ENCODE results near the gene TCAF2. TPM values are rescaled to one million over a fixed set of nuclear protein-coding genes. Genes with fewer than 3 reads are reported as not detected.

The TCAF2 gene
- total RNA-seq: 7.0 and 8.2 TPM in 2 replicates

DNA sequence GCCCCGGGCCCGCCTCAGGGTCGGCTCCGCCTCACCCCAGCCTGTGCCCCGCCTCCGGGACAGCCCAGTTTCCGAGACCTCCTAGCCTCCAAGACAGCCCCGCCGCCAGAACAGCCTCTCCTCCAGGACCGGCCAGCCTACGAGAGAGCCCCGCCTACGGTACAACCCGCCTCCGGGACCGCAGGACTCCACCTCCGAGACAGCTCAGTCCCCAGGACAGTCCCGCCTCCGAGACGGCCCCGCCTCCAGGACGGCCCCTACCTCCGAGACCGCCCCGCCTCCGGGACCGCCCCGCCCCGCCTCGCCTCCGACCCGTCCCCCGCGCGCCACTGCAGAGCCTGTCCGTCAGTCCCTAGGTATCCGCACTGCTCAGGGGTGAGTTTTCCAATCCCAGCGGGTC is at the start of gene TCAF2:
TCAF2 (plus strand) TSS at position 329 of the 400 bp plus-strand sequence.

GRCh38 chr7:143571501-143571900 is 49.3 kb upstream of the TCAF2 start, which contains the start of gene CTAGE15:
TSS of gene CTAGE15 (plus strand) at chr7:143571801. CDS start at chr7:143571818, 17 bp downstream.

Small RNA genes within 50 kb of the gene (small RNA-seq; reads per million reads assigned to genes)
- gene AC073264.2 (not detected), gene RNU6-162P (not detected)

Other genes with a start within 250 kb of the TCAF2 start
- 25.1 and 34.1 TPM in 2 replicates for gene ZYX, start 239.6 kb upstream of the TCAF2 start, total RNA-seq
- gene EPHA1, start 212.1 kb upstream of the TCAF2 start, total RNA-seq: not detected in 2 replicates
- gene TAS2R60, start 177.5 kb upstream of the TCAF2 start, total RNA-seq: not detected in 2 replicates
- not detected in 2 replicates for gene TAS2R41, start 143.1 kb upstream of the TCAF2 start, total RNA-seq
- 1.2 TPM in 1 of 2 replicates, not detected in the other for gene CTAGE15, start 49.2 kb upstream of the TCAF2 start, total RNA-seq
- gene CTAGE6, start 136.7 kb downstream of the TCAF2 start, total RNA-seq: 3.4 and 3.8 TPM in 2 replicates